HepG2 (cell line): ENCODE measurements around the gene ST3GAL2. TPM values are rescaled to one million over a fixed set of nuclear protein-coding genes. Genes with fewer than 3 reads are reported as not detected.
A peak's percentile ranks its signal among the peaks of the same experiment; 100 is the strongest.

Experiments
- CSRNP1 ChIP-seq: sonication (generic); formaldehyde crosslinking; IDR thresholded peaks from 2 replicates; pipeline ENCODE4 v1.8.1; 2023; ENCODE audit warnings: mild to moderate bottlenecking, missing genetic modification reagents
- FOXO4 ChIP-seq: sonication (generic); formaldehyde crosslinking; conservative IDR thresholded peaks from 2 replicates; pipeline ENCODE4 v1.8.1; 2023; ENCODE audit warnings: missing genetic modification reagents
- HINFP ChIP-seq: sonication (generic); formaldehyde crosslinking; IDR thresholded peaks from 2 replicates; pipeline ENCODE4 v1.4.0; 2020; ENCODE audit warnings: low read depth, mild to moderate bottlenecking, missing genetic modification reagents
- IKZF4 ChIP-seq: sonication (generic); formaldehyde crosslinking; IDR thresholded peaks from 2 replicates; pipeline ENCODE4 v1.5.1; 2020; ENCODE audit warnings: borderline replicate concordance, mild to moderate bottlenecking, low read depth, missing genetic modification reagents; ENCODE audit errors: not compliant biosample characterization
- JUN ChIP-seq: sonication (generic); formaldehyde crosslinking; IDR thresholded peaks from 2 replicates; pipeline ENCODE4 v1.4.0; 2020; ENCODE audit warnings: mild to moderate bottlenecking, missing genetic modification reagents
- MED8 ChIP-seq: sonication (generic); formaldehyde crosslinking; IDR thresholded peaks from 2 replicates; pipeline ENCODE4 v1.8.1; 2023; ENCODE audit warnings: mild to moderate bottlenecking, missing genetic modification reagents; ENCODE audit not compliant: insufficient replicate concordance
- MLXIP ChIP-seq: sonication (generic); formaldehyde crosslinking; IDR thresholded peaks from 2 replicates; pipeline ENCODE4 v1.9.0; 2021; ENCODE audit warnings: missing genetic modification reagents, borderline replicate concordance
- NFIB ChIP-seq: sonication (generic); formaldehyde crosslinking; IDR thresholded peaks from 2 replicates; pipeline ENCODE4 v1.9.0; 2021; ENCODE audit warnings: missing genetic modification reagents, mild to moderate bottlenecking, borderline replicate concordance
- RFXANK ChIP-seq: IDR thresholded peaks from 2 replicates; pipeline ENCODE4 v1.6.1; 2016
- RXRB ChIP-seq: IDR thresholded peaks from 2 replicates; pipeline ENCODE4 v1.6.1; 2016; ENCODE audit warnings: borderline replicate concordance, missing genetic modification reagents, missing compliant biosample characterization
- SNAI1 ChIP-seq: sonication (generic); formaldehyde crosslinking; IDR thresholded peaks from 2 replicates; pipeline ENCODE4 v1.5.0; 2020; ENCODE audit warnings: mild to moderate bottlenecking, missing genetic modification reagents, borderline replicate concordance
- SRSF4 ChIP-seq: fragments of 200-400 bp; formaldehyde crosslinking; IDR thresholded peaks from one replicate; pipeline ENCODE4 v1.6.1; 2018; ENCODE audit warnings: mild to moderate bottlenecking, low read depth, low read length, moderate library complexity; ENCODE audit not compliant: poor library complexity, severe bottlenecking
- ZNF136 ChIP-seq: sonication (generic); formaldehyde crosslinking; IDR thresholded peaks from 2 replicates; pipeline ENCODE4 v1.8.1; 2022; ENCODE audit warnings: low read depth, mild to moderate bottlenecking, moderate library complexity, missing genetic modification reagents
- ZNF235 ChIP-seq: sonication (generic); formaldehyde crosslinking; IDR thresholded peaks from 2 replicates; pipeline ENCODE4 v1.8.1; 2023; ENCODE audit warnings: mild to moderate bottlenecking, missing genetic modification reagents, borderline replicate concordance
- ZNF619 ChIP-seq: sonication (generic); formaldehyde crosslinking; IDR thresholded peaks from 2 replicates; pipeline ENCODE4 v1.4.0; 2020; ENCODE audit warnings: mild to moderate bottlenecking, missing genetic modification reagents
- ZNF75D ChIP-seq: sonication (generic); formaldehyde crosslinking; IDR thresholded peaks from 2 replicates; pipeline ENCODE4 v1.8.1; 2023; ENCODE audit warnings: missing genetic modification reagents, mild to moderate bottlenecking, borderline replicate concordance
- ZNF768 ChIP-seq: sonication (generic); formaldehyde crosslinking; IDR thresholded peaks from 2 replicates; pipeline ENCODE4 v1.4.0; 2020; ENCODE audit warnings: missing genetic modification reagents
- ZNF784 ChIP-seq: sonication (generic); formaldehyde crosslinking; IDR thresholded peaks from 2 replicates; pipeline ENCODE4 v1.5.1; 2020; ENCODE audit warnings: missing genetic modification reagents, mild to moderate bottlenecking, borderline replicate concordance
- polyA plus RNA-seq, 8 experiments: library from polyadenylated mRNA; depleted of rRNA in 3 of 8; stranded (reverse) in 7 of 8; unstranded in 1 of 8; fragments of >200 nt; fragmentation: Illumina TruSeq in 4 of 8; extraction: Trizol in 4 of 8; gene quantifications; 2 replicates each; pipeline versions ENCODE4 v1.2.1 to v1.2.3, GENCODE V29; 2011 to 2016; ENCODE audit warnings: low read depth in 4 of 8, missing spikeins in 1 of 8, mixed read lengths in 1 of 8; ENCODE audit not compliant: insufficient read depth in 1 of 8
- total RNA-seq, 5 experiments: library from RNA; depleted of rRNA; stranded (reverse); fragments of >200 nt; fragmentation: Illumina TruSeq; extraction: Trizol; gene quantifications; 2 replicates each; pipeline ENCODE4 v1.2.3, GENCODE V29; 2016; ENCODE audit warnings: low read depth in 1 of 5

ST3GAL2 gene
- total and polyA plus RNA-seq, 2 of the 13 experiments (the other 11 are each of a cell fraction or from before 2014, with no cell fraction given), result 16.3 to 24.9 TPM

- no peak for TF ChIP-seq CSRNP1
- no peak for TF ChIP-seq HINFP (CRISPR knock-in tag)
- no peak for TF ChIP-seq RFXANK (CRISPR knock-in tag)
- peak; percentile 61; the same call in 1 of the 2 replicates for TF ChIP-seq ZNF768 (CRISPR knock-in tag)
- no peak for TF ChIP-seq MLXIP (CRISPR knock-in tag)
- no peak for TF ChIP-seq RXRB (CRISPR knock-in tag)
- TF ChIP-seq SRSF4, result no peak
- peak; percentile 18; the same call in 1 of the 2 replicates for TF ChIP-seq ZNF235
- TF ChIP-seq MED8, result peak; percentile 64
- no peak; the same call in 1 of the 2 replicates for TF ChIP-seq ZNF784 (CRISPR knock-in tag)
- TF ChIP-seq ZNF136 (CRISPR knock-in tag), result 0 out of 2 replicates have a peak, but pooled peaks have one; percentile 22
- no peak for TF ChIP-seq ZNF619 (CRISPR knock-in tag)
- TF ChIP-seq ZNF75D, result no peak
- no peak for TF ChIP-seq IKZF4
- TF ChIP-seq FOXO4 (CRISPR knock-in tag), result 0 out of 2 replicates have a peak, but pooled peaks have one; percentile 22
- no peak for TF ChIP-seq JUN (CRISPR knock-in tag)
- TF ChIP-seq NFIB (CRISPR knock-in tag), result no peak
- 0 out of 2 replicates have a peak, but pooled peaks have one; percentile 38 for TF ChIP-seq SNAI1
Observed at GRCh38 chr16:70380248-70380918, 58.5 kb downstream of the ST3GAL2 start (continued).
